AG09309 (cell line): ENCODE results near the gene SLC6A5.
"Not testable (repeated sequence)": the region's sequence is repeated elsewhere in the genome, so short reads cannot be mapped to it uniquely, and the experiment has no call there.

Experiments used
- DNase-seq: peaks from one replicate; pipeline ENCODE4 v3.0.0-alpha.2; 2010; ENCODE audit warnings: low read depth
- H3K4me3 ChIP-seq: 2 replicates; pipeline ENCODE4 v1.5.1; 2011; ENCODE audit warnings: mild to moderate bottlenecking, low read depth, low read length, moderate library complexity; ENCODE audit not compliant: control insufficient read depth
- TF ChIP-seq, protein P1 (sequence below): IDR thresholded peaks from 2 replicates; pipeline ENCODE4 v1.5.1; 2011; ENCODE audit warnings: mild to moderate bottlenecking, low read depth, low read length, inconsistent platforms; ENCODE audit not compliant: insufficient read depth, control insufficient read depth; ENCODE audit errors: missing control alignments

The SLC6A5 gene

DNA sequence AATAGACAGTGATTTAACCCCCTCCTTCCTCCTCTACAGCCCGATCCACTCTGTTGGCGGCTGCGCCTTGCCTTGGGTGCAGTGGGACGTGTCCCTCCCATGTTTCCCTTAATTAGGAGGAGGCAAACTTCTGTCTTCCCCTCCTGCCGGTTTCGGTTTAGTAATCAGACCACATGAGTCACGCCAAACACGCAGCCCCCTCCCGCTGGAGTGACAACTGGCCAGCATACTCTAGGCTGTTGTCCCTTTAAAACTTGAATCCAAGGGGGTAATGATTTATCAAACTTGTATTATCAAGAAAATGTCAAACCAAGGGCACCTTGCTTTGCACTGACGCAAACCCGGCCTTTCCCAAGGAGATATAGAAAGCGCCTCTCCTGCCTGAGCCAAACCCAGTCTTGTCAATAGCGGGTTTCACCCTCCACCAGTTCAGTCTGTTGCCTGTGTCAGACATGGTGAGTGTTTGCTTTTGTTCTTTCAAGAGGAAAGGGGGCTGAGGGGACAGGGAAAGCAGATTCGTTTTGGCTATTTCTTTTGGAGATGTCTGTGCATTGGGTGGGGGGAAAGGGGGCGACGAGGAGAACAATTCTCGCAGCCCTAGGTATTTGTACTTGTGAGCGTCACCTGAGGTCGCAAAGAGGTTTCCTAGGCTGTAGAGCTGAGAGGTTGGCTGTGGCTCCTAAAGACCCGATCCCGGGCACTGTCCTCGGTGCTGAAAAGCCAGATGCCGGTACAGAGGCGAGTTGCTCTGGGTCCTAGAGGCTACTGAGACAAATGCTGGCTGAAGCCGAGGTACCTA is at the start of gene SLC6A5:
Gene SLC6A5 (plus strand): TSS at position 388 of the 799 bp plus-strand sequence. CDS start 65 bp downstream, at position 453.
- TF ChIP-seq, protein P1, sequence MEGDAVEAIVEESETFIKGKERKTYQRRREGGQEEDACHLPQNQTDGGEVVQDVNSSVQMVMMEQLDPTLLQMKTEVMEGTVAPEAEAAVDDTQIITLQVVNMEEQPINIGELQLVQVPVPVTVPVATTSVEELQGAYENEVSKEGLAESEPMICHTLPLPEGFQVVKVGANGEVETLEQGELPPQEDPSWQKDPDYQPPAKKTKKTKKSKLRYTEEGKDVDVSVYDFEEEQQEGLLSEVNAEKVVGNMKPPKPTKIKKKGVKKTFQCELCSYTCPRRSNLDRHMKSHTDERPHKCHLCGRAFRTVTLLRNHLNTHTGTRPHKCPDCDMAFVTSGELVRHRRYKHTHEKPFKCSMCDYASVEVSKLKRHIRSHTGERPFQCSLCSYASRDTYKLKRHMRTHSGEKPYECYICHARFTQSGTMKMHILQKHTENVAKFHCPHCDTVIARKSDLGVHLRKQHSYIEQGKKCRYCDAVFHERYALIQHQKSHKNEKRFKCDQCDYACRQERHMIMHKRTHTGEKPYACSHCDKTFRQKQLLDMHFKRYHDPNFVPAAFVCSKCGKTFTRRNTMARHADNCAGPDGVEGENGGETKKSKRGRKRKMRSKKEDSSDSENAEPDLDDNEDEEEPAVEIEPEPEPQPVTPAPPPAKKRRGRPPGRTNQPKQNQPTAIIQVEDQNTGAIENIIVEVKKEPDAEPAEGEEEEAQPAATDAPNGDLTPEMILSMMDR = no peak
- no peak for DNase-seq
- H3K4me3 ChIP-seq = no peak within 1 kb of the TSS

DNA sequence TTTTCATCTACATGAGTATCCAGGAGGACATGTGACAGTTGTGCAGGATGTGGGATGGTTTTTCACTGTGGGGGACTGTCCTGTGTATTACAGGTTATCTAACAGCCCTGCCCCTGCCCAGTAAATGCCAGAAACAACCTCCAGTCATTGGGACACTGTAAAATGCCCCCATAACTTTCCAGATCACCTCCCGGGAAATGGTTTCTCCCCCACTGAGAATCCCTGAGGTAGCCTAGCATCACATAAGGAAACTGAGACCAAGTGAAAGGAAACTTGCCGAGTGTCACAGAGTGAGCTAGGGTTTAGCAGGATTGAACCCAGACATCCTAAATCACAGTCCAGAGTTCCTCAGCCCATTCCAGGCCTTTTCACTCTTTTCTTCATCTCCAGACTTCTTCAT is 48.3 kb upstream of the SLC6A5 start:
- no peak overlapping the region for H3K4me3 ChIP-seq
- no peak for DNase-seq
- TF ChIP-seq, protein P1 = no peak

DNA sequence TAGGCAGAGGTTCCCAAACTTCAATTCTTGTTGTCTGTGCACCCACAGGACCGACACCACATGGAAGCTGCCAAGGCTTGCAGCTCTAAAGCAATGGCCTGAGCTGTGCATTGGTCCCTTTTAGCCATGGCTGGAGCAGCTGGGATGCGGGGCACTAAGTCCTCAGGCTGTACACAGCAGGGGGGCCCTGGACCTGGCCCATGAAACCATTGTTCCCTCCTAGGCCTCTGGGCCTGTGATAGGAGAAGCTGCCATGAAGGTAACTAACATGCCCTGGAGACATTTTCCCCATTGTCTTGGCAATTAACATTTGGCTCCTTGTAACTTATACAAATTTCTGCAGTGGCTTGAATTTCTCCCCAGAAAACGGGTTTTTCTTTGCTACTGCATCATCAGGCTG is 43.6 kb upstream of the SLC6A5 start:
- DNase-seq = no peak
- TF ChIP-seq, protein P1 = no peak
- no peak overlapping the region for H3K4me3 ChIP-seq

DNA sequence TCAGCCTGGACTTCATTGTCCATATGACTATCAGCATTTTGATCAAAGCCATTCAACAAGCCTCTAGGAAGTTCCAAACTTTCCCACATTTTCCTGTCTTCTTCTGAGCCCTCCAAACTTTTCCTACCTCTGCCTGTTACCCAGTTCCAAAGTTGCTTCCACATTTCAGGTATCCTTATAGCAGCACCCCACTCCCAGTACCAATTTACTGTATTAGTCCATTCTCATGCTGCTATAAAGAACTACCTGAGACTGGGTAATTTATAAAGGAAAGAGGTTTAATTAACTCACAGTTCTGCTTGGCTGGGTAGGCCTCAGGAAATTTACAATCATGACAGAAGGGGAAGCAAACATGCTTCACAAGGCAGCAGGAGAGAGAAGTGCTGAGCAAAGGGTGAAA is 43.0 kb upstream of the SLC6A5 start:
- not testable (repeated sequence) for DNase-seq, H3K4me3 ChIP-seq

DNA sequence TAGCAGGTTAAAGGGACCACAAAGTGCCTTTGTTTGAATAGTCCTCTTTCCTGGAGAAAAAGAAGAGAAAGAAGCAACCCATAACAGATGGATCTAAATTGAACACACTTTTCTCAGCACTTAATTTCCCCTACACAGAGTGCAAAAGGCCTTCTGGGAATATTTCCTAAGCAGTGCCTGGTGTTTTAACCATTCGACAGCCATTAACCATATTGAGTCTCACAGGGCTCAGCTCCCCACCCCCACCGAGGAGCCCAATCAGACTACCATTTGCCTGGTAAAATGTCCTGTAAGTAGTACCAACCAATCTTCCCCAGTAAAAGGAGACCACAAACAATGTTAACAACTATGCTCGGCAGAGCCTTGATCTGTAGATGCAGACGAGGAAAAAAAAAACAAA is 40.7 kb upstream of the SLC6A5 start:
- no peak overlapping the region for H3K4me3 ChIP-seq
- TF ChIP-seq, protein P1 = no peak
- DNase-seq = no peak

DNA sequence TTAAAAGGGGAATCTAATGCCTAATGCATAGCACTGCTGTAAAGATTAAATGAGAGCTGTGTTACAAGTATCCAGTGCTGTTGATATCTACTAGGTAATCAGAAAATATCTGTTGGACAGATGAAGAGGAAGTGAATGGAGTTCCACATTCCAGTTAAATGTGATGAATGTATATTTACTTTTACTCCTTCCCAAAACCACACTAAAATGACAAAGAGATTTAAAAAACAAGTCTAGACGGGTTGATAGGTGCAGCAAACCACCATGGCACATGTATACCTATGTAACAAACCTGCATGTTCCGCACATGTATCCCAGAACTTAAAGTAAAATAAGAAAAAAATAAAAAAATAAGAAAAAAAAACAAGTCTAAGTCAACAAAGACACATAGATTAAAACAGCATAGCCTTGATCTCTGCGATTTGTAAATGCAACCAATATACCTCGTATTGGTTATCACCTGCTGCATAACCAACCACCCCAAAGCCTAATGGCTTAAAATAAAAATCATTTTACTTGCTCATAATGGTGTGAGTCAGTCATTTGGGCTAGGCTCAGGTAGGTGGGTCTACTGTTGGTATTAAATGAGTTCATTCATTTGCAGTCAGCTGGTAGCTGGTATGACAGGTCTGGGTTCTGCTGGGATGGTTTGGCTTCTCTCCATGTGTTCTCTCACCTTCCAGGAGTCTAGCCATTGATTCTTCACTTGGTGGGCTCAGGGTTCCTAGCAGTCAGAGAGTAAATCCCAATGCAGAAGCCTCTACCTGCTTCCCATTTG is 39.7 kb upstream of the SLC6A5 start:
- TF ChIP-seq, protein P1 = no peak
- no peak overlapping the region for H3K4me3 ChIP-seq
- DNase-seq = no peak

DNA sequence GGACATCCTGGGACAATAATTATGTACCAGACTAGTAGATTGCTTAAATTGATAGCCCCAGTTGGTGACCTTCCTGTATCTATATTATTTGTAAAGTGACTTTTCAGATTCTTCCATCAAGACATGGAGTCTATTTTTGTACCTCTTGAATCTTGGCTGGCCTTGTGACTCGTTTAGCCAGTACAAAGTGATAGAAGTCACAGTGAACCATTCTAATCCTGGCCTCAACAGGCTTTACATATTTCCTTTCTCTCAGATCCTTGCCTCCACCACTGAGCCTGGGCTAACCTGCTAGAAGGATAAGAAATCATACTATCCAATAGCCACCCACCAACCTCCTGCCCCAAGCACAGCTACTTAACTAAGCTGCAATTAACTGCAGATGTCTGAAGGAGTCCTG is 37.5 kb upstream of the SLC6A5 start:
- no peak for DNase-seq
- H3K4me3 ChIP-seq = no peak overlapping the region
- TF ChIP-seq, protein P1 = no peak
